ENCODE measurements around the gene NRARP.

Gene NRARP

DNA sequence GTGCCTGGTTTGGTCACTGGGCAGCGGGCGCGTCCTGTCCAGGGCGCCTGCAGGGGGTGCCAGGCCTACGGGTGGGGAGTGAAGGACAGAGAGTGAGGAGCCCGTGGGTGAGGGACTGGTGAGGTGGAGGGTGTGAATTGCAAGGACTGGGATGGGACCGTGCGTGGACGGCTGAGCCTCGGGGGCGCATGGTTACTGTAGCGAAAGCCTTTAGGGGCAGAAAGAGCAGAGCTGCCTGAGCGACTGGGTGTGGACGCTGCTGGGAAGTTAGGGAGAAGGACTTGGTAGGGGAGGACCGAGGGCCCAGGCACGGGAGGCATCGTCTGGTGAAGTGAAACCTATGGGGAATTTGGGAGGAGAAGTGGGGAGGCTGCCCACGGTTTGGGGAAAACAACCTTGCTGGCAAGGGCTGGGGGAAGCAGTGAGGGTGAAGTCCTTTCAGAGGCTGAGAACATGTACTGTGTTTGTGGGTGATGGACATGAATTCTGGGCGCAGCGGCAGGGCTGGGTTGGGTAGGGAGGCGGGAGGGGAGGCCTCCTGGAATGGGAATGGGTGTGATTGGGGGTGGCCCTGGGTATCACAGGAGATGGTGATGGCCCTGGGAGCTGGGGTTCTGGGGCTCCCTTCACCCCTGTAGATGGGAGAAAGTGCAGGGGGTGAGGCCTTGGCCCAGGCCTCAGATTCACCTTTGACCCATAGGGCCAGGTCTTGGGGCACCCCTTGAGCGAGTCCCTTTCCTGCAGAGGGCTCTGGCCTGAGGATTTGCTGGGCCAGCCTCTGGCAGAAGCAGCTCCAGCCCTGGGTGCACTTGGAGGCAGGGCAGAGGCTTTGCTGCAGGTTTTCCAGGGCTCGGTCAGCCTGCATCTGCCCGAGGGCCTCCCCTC lies 26.2 kb downstream of the NRARP start:
- DNase-seq, result no peak

DNA sequence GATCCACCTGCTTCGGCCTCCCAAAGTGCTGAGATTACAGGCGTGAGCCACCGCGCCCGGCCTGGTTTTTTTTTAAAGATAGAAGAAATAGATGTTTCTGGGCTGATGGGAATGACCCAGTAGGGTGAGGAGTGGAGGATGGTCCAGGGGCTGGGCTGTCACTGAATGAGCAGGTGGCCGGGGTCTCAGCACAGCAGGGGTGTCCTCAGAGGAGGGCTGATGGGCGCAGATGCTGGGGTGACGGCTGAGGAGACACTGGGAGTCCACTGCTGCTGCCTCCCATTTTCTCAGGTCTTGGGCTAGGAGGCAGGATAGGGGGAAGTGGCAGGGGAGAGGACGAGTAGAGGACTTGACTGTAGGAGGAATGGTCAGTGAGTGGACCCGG lies 26.9 kb downstream of the NRARP start:
- DNase-seq, result no peak

DNA sequence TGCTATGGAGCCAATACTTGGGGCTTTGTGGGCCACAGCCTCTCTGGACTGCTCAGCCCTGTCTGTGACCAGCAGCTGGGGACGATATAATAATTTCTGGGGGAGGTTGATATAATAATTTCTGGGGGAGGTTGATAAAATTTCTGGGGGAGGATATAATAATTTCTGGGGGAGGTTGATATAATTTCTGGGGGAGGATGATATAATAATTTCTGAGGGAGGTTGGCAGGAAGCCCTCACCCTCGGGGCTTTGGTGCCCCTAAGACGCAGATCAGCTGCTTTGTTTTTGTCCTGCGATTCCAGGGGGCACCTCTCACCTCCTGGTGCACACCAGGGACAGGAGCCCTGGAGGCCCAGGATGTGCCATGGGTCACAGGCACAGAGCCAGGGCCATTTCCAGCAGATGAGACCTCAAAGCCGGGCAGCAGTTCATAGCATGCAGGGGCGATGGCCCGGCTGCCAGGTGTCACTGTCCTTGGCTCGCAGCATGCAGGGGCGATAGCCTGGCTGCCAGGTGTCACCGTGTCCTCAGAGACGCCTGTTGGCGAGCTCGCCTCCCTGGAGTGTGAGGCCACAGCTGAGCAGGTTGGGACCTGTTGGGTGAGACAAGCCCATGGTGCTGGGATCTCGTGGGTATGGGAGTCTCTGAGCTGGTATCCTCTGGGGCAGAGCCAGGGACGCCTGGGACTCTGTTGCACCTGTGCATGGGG lies 28.3 kb downstream of the NRARP start:
- peak; percentile 74 for DNase-seq

DNA sequence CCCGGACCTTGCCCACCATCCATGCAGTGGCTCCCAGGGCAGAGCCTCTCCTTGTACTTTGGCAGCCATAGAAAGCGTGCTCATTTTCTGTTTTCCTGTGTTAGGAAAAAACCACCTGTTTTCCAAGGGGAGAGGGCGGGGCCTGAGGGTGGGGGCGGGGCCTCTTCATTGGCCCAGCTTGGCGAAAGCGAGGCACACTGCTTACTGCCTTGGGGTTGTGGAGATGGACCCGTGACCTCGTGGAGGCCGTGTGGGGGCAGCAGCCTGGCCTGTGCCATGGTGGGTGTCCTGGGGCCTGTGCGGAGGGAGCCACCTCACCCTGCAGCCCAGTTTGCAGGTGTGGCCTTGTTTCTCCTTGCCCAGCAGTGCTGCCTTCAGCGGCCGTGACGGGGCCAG lies 29.0 kb downstream of the NRARP start:
- DNase-seq, result peak; percentile 25

DNA sequence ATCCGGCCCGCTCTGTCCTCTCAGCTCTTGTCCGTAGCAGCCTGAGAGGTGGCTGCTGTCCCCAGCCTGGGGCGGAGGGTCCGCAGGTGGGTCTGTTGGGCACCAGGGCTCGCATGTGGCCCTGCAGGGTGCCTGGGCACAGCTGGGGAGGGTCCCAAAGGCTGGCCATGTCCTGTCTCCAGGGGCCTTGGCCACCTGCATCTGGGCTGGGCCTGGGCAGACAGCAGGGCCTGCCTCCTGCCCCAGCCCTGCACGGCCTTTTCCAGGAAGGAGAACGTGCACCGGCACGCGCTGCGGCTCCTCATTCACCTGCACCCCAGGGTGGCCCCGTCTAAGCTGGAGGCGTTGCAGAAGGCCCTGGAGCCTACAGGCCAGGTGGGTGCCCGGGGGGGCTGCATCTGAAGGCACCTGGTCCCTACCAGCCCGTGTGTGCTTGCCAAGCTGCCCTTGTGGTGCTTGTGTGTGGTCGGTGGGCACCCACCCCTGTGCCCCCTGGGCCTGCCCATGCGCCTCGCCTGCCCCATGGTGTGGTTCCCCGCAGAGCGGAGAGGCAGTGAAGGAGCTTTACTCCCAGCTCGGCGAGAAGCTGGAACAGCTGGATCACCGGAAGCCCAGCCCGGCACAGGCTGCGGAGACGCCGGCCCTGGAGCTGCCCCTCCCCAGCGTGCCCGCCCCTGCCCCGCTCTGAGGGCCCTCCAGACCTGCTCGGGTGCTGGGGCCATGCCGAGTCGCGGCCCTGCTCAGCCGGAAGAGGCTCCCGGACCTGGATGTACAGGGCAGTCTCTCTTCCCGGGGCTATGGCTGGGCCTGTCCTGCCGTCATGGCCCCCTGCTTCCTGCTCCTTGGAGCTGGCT lies 29.6 kb downstream of the NRARP start:
- no peak for DNase-seq

DNA sequence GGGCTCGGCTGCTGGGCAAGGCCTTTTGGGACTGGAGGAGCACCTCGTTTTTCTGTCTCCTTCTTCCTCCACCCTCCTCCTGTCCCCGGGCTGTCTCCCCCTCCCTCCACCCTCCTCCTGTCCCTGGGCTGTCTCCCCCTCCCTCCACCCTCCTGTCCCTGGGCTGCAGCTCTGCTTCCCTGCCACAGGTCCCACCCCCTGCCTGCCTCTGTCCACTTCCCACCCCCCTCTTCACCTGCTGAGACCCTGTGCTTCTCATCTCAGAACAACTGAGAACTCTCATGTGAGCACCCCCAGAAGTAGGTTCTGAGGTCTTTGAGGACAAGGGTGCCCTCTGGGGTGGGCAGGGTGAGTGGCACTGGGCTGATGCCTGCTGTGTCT lies 30.4 kb downstream of the NRARP start:
- no peak for DNase-seq

DNA sequence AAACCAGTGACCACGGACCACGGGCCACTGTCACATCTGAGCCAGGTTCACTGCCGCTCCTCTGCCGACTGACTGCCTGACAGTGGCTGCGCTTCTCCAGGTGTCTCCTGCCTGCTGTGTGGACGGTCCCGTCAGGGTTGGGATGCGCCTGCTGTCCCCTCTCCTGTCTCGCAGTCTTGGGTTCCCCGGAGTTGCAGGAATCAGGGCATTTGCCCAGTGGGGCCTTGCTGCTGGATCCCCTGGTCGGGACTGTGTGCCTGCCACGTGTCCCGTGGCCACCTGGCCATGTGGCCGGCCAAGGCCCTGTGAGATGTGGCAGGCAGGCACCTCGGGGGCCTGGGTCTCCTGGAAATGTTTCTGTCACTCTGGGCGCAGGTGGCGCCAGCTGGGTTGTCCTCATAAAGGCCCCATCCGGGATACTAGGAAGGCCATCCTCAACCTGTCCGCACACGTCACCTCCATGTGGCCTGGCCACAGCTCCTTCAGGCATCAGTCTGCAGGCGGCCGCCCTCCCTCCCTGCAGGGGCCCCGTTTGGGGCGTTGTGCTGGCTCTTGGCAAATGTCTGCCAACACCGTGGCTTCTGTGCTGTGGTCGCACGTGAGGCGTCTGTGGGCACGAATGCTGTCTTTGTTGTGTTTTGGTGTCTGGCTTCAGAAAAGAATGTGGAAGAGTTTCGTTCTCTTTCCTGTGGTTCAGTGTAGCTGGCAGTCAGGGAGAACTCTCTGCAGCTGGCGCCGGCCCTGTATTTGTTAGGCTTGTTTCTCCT lies 31.0 kb downstream of the NRARP start:
- DNase-seq, result no peak

DNA sequence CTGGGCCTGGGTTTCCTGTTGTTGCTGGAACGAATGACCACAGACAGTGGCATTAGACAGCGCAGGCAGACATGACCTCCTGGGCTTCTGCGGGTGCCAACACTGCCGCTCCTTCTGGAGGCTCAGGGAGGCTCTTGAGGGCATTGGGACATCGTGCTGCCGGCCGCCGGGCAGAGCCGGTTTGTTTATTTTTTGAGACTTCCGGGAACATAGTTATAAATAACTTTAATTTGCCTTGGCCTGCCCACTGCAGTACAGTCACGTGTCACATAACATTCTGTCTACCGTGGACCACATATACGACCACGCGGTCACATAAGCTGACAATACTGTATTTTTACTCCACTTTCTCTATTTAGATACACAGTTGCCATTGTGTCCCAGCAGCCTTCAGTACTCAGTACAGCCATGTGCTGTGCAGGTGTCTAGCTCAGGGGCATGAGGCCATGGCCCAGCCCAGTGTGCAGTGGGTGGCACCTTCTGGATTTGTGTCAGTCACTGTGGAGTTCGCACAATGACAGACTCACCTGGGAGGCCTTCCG lies 32.8 kb downstream of the NRARP start:
- no peak for DNase-seq

DNA sequence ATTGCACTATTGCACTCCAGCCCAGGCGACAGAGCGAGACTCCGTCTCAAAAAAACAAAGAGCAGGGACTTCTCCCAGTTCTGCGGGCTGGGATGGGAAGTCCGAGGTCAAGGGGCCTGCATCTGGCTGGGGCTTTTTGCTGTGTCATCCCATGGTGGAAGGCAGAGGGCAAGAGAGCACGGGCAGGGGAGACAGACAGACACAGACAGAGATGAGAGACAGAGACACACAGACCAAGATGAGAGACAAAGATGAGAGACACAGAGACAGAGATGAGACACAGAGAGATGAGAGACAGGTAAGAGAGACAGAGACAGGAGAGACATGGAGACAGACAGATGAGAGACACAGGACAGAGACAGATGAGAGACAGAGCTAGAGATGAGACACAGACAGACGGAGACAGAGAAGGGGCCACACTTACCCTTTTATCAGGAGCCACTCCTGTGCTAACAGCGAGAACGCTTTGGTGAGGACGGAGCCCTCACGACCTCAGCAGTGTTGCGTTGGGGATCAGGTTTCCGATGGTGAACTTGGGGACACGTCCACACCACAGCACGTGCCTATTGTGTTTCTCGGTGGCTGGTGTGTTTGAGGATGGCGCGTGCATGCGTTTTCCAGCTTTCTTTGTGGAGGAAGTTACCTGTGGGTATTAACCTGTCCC lies 33.4 kb downstream of the NRARP start:
- DNase-seq, result no peak

DNA sequence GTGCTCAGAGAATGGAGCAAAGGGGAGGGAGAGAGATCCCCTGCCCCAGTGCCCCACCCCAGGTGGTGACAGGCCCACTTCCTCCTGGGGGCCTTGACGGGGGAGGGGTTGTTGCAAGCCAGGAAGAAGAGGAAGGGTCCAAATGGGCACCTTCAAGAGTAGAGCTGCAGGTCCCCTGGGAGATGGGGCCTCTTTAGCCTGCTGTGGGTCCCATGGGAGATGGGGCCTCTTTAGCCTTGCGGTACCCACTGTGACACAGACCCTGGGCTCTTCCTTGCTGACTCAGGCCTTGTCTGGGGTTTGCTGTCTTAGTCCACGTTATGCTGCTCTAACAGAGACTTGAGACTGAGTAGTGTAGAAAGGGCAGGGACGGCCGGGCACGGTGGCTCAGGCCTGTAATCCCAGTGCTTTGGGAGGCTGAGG lies 34.1 kb downstream of the NRARP start:
- DNase-seq, result no peak

DNA sequence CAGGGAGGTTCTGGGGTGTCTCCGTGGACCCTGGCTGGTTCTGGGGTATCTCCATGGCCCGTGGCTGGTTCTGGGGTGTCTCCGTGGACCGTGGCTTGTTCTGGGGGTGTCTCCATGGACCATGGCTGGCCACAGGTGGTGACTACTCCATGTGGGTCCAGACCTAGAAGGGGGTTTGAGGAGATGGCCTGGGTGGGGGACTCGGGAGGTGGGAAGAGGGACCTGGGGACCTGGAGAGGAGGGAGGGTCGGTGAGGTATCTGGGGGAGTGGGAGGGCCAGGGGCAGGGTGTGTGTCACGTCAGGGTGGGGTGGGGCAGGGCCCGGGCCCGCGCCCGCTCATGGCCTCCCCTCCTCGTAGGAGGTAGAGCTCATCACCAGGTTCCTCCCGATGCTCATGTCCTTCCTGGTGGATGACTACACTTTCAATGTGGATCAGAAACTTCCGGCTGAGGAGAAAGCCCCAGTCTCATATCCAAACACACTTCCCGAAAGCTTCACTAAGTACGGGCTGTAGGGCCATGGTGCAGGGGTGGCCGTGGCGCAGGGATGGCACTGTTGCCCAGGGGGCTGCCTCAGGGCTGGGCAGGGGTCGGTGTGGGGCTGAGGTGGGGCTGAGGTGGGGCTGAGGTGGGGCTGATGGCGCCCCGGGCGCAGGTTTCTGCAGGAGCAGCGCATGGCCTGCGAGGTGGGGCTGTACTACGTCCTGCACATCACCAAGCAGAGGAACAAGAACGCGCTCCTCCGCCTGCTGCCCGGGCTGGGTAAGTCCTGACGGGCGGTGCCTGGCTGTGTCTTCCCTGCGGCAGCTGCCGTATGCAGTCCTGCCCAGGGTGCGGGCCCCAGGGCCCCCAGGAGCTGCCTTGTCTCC lies 35.3 kb downstream of the NRARP start:
- DNase-seq, result no peak

DNA sequence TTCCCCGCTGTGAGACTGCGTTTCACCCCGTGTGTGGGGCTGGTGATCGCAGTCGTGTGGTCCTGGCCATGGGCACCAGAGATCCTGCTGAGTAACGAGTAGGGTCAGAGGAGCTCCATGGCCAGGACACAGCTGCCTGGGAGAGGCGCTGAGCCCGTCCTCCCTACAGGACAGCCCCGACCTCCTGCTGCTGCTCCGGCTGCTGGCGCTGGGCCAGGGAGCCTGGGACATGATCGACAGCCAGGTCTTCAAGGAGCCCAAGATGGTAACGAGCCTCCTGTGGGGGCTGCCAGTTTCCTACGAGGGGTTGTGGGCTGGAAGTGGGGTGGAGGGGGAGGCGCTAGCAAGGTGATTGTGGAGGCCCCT lies 35.9 kb downstream of the NRARP start:
- no peak for DNase-seq

DNA sequence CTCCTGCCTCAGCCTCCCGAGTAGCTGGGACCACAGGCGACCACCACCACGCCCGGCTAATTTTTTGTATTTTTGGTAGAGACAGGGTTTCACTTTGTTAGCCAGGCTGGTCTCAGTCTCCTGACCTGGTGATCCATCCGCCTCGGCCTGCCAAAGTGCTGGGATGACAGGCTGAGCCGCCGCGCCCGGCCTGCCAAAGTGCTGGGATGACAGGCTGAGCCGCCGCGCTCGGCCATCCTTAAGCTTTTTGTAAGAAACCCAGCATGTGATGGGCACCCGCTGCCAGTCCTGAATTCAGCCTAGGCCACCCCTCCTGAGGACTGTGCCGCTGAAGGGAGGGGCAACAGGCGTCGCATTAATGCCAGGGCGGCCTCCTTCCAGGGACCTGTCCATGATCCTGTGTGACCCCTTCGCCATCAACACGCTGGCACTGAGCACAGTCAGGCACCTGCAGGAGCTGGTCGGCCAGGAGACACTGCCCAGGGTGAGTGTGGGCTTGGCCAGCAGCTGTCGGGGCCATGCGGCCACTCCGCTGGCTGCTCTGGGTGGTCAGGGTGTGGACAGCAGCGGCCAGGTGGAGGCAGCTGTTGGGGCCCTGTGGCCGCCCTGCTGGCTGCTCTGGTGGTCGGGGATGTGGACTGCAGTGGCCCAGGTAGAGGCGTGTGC lies 36.4 kb downstream of the NRARP start:
- no peak for DNase-seq

DNA sequence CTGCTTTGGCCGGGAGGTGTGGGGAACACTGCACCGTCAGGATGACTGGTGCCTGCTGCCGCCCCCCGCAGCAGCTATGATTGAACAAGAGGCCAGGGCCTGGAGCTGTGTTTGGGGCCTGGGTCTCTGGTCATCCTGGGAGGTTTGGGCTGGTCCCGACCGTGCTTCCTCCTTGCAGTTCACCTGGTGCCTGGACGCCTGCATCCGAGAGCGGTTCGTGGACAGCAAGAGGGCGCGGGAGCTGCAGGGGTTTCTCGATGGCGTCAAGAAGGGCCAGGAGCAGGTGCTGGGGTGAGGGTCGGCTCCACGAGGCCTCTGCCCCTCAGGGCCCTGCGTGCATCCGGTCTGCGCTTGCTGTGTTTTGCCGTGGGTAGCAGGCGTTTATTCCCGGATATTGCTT lies 38.0 kb downstream of the NRARP start:
- DNase-seq, result no peak

DNA sequence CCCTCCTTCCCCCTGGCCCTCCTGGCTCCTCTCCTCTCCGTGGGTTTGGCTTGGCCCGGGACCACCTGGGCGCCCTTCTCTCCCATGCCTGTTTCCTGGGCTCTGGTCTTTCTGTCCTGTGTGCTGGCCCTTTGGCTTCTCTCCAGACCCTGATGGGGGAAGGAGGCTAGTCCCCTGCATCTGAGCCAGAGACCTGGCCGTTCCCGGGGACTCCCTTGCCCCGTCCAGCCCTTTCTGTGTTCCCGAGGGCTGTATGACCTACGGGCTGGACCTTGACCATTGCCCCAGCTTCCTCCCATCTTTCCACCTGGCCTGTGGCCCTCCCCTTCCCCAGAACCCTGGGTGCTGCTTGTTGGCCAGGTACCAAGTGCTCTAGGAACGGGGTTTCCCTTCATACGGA lies 38.6 kb downstream of the NRARP start:
- no peak for DNase-seq

DNA sequence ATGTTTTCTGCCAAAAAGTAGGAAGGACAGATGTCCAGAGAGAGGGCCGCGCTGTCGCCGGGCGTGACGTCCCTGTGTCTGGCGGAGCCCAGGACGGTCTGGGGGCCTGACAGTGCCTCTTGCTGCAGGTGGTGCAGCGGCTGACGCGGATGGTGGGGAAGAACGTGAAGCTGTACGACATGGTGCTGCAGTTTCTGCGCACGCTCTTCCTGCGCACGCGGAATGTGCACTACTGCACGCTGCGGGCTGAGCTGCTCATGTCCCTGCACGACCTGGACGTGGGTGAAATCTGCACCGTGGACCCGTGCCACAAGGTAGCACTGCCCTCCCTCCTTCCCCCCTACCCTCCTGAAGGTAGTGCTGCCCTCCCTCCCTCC lies 39.2 kb downstream of the NRARP start:
- no peak for DNase-seq

DNA sequence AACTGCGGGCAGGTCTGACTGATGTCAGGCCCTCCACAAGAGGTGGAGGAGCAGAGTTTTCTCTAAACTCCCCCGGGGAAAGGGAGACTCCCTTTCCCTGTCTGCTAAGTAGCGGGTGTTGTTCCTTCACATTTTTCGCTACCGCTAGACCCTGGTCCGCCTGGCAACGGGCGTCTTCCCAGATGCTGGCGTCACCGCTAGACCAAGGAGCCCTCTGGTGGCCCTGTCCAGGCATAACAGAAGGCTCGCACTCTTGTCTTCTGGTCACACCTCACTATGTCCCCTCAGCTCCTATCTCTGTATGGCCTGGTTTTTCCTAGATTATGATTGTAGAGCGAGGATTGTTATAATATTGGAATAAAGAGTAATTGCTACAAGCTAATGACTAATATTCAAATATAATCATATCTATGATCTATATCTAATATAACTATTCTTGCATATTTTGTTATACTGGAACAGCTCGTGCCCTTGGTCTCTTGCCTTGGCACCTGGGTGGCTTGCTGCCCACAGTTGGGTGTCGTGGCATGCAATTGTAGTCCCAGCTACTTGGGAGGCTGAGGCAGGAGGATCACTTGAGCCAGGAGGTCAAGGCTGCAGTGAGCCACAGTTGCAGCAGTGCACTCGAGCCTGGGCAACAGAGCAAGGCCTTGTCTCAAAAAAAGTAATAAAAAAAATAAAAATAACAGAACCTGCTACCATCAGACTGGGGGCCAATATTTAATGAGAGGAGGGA lies 39.7 kb downstream of the NRARP start:
- peak; percentile 10 for DNase-seq

DNA sequence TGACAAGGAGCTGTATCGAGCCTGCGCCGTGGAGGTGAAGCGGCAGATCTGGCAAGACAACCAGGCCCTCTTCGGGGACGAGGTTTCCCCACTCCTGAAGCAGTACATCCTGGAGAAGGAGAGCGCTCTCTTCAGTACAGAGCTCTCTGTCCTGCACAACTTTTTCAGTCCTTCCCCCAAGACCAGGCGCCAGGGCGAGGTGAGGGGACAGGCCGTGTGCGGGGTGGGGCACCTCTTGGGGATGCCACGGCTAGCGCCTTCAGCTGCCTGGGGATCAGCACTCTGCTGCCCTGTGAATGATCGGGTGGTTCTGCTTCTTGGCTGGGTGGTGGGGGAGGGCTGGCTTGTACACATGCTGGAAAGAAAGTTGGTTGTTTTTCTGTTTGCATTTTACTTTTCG lies 45.2 kb downstream of the NRARP start:
- no peak for DNase-seq

DNA sequence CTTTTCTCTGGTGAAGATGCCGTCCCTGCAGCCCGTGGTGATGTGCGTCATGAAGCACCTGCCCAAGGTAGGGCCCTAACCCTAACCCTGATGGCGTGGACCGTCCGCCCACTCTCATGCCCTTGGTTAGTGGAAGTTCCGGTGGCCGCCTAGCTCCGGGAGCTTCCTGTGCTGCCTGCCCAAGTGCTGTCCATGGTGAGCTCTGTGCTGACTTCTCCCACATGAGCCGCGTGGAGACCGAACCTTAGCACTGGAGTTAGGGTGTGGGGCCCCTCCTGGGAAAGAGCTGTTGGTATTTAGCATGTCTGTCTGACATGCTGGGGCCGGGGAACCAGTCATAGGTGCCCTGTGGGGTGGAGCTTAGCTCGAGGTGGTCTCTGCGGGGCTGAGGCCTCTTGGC lies 45.7 kb downstream of the NRARP start:
- no peak for DNase-seq

Data from NCI-H146 (cell line).